Stimulated activated CD4-positive, alpha-beta T cell treated with anti-CD3 and anti-CD28 coated beads, Interleukin-2, amount 100 ng/mL, for 24 hours (primary cell): ENCODE results near the gene TRMT1L.
A peak's percentile ranks its signal among the peaks of the same experiment; 100 is the strongest.
"Not testable (repeated sequence)": the region's sequence is repeated elsewhere in the genome, so short reads cannot be mapped to it uniquely, and the experiment has no call there.

Experiments used
- DNase-seq, 2 donors: peaks; one replicate each; pipeline ENCODE4 v3.0.0-alpha.2; 2020

The TRMT1L gene

DNA sequence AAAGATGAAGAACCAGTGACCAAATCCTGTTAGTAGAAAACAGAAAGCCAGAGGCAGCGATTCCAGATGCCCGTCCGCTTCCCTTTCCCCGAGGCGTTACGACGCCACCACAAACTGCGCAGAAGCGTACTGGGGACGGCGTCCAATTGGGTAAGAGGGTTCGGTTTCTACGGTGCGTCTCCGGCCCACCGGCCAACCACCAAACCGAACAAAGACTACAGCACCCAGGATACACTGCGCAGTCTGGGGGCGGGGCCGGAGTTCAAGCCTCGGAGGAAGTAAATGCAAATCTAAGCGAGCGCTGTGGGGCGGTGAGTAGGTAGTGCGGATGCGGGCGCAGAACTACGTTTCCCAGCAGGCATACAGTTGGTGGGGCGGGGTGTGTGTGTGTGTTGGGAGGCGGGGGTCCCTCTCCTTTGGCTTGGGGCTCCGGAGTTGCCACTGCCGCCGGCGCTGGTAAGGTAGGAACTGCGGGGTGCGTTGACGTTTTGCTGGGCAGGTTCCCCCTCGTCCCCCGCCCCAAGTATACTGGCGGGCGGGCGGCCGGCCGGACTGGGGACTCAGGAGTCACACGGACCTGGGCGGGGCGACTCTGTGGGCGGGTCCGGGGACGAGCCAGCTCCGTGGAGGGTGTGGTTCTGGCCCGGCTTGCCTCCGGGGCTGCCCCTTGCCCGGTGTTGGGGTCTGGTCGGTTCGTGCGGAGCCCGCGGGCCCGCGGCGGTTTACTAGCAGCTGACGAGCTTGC is at the start of gene TRMT1L, which contains the start of gene SWT1:
Gene TRMT1L, minus strand, starts transcription at position 100 of the 745 bp plus-strand sequence. CDS start 241 bp downstream, outside the sequence.
Gene SWT1, plus strand, starts transcription at position 314 of the 745 bp plus-strand sequence. CDS start 3,675 bp downstream, outside the sequence.
- DNase-seq: peak; percentile 99

GRCh38 chr1:185200889-185201288 is 44.1 kb upstream of the TRMT1L start:
- DNase-seq: no peak

DNA sequence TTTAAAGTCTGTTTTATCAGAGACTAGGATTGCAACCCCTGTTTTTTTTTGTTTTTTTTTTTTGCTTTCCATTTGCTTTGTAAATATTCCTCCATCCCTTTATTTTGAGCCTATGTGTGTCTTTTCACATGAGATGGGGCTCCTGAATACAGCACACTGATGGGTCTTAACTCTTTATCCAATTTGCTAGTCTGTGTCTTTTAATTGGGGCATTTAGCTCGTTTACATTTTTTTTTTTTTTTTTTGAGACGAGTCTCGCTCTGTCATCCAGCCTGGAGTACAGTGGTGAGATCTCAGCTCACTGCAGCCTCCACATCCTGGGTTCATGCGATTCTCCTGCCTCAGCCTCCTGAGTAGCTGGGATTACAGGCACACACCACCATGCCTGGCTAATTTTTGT is 42.0 kb upstream of the TRMT1L start:
- DNase-seq: not testable (repeated sequence)

- no peak for DNase-seq
These were observed 37.0 kb upstream of the TRMT1L start for GRCh38 chr1:185193756-185194155.

- DNase-seq: peak; percentile 13 to 27
These were observed 13.6 kb upstream of the TRMT1L start for GRCh38 chr1:185170291-185170848.

DNA sequence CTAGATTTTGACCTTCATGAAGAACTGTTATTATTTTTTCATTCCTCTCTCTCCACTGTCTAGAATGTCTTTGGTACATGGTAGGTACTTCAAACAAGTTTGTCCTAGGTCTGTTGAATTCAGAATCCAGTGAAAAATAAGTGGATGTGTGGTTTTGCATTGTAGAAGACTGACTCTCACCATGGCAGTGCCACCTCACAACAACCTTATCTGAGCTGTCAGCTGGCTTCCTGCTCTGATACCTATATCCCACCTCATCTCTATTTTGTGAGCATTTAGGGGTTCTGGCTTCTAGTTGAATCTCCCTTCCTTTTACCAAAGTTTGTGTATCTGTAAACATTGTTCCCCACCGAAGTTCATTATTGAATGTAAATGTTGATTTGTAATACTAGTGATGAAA is 9.4 kb upstream of the TRMT1L start:
- DNase-seq: no peak

DNA sequence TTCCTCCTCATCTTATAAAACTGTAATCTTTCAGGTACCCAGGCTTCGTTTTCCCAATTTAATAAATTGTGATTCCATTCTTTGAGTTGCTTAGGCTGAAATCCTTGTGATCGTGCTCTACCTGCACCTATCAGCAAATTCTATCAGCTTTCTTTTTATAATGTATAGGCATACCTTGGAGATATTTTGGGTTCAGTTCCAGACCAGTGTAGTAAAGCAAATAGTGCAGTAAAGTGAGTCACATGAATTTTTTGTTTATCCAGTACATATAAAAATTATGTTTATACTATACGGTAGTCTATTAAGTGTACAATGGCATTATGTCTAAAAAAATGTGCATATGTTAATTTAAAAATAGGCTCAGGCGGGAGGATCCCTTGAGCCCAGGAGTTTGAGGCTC is 5.7 kb upstream of the TRMT1L start:
- DNase-seq: no peak

DNA sequence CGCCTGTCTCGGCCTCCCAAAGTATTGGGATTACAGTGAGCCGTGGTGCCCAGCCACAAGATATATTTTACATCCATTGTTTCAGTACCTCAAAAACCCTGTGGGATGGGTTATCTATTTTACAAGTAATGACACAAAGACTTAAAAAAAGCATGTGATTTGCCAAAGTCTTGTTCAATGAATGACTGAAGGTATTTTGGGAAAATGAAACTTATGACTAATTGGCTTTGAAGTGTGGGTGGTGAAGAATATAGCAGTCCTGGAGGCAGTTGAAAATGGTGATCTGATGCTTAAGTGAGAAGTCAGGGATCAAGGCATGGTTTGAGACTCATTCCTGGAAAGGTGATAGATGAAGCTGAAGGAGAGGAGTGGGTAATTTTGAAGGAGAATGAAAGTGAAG is 3.2 kb upstream of the TRMT1L start:
- DNase-seq: no peak

DNA sequence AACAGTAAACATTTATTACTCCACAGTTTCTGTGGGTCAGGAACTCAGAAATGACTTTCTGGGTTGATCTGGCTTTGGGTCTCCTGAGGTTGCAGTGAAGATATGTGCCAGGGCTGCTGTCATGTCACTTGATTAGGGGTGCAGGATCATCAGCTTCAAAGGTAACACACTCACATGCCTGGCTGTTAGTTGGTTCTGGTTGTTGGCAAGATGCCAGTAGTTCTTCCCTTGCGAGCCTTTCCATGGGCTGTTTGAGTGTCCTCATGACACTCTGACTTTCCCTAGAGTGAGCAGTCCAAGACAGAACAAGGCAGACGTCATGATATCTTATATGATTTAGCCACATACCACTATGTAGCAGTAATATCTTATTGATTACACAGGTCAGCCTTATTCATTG is 2.0 kb upstream of the TRMT1L start:
- DNase-seq: no peak

- no peak for DNase-seq
These were observed 1.1 kb upstream of the TRMT1L start for GRCh38 chr1:185157599-185158412.

GRCh38 chr1:185156288-185156853 is 382 bp downstream of the TRMT1L start:
- no peak for DNase-seq

DNA sequence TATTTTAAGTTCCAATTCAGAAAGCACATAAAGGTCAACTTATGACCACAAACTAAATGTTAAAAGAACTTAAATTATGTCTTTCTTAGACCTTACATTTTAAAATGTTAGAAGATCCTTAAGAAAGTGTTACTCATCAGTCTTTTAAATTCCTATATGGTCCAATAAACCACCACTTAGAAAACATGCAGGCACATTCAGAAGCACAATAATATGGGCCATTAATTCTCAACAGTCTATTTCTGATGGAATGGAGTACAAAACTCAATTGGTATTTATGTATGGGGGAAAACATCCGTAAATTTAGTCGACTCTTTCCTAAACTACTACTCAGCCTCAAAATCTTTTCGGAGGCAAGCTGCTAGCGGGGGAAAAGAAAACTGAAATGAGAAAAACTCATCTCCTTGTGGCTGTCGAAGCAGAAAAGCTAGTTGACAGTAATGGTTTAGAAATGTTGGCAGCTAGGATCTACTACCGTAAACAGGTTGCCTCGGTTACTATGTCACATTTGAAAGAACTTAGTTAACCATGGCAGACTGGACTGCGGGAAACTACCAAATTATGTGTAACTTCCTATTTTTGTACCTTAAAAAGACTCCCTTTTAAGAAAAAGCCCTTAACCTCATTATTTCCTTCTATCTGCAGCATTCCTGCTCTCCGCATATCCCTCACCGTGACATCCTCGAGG is 1.0 kb downstream of the TRMT1L start:
- no peak for DNase-seq

DNA sequence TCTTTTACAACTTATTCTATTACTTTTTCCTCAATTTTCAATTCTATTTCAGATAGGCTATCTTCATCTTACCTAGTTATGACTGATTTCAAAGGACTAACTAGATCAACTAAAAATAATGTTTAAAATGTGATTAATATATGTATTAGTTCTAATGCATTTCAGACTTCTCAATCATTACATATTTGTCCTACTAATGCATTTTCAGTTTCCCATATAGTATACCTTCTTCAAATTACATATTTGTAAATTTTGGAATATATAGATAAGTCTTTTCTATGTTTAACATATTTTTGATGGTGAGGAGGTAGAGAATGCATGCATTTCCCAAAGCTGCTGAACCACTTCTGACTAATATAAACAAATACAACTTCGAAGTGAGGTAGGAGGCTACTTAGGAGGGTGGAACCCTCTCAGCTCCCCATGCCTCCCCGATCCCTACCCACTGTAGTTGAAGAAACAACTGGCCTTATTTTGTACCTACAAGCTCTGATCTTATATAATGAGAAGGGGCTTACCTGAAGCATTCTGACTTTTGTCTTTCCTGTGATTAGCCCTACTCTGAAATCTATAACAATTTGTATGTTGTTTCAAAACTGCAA is 1.7 kb downstream of the TRMT1L start:
- DNase-seq: no peak

- no peak for DNase-seq
These were observed 4.5 kb downstream of the TRMT1L start for GRCh38 chr1:185152187-185152767.

GRCh38 chr1:185151215-185151614 is 5.5 kb downstream of the TRMT1L start:
- no peak for DNase-seq

- no peak for DNase-seq
These were observed 12.5 kb downstream of the TRMT1L start for GRCh38 chr1:185144233-185144632.

GRCh38 chr1:185139246-185139645 is 17.5 kb downstream of the TRMT1L start:
- no peak for DNase-seq

GRCh38 chr1:185137896-185138545 is 18.7 kb downstream of the TRMT1L start:
- DNase-seq: no peak

DNA sequence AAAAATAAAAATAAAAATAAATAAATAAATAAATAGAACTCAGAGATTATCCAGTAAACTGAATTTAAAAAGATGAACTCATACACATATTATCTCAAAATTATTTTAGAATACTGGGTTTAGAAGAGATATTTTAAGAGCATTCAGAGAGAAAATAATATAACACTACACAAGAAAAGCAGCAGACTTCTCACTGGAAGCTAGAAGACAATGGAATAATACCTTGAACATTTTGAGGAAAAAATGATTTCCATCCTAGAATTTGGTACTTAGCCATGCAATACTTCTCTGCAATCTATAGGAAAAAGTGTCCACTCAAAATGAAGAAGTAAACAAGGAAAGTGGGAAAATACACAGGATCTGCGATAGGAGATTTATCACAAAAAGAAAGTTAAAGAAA is 24.2 kb downstream of the TRMT1L start:
- DNase-seq: no peak

GRCh38 chr1:185129708-185130107 is 27.0 kb downstream of the TRMT1L start:
- DNase-seq: no peak

DNA sequence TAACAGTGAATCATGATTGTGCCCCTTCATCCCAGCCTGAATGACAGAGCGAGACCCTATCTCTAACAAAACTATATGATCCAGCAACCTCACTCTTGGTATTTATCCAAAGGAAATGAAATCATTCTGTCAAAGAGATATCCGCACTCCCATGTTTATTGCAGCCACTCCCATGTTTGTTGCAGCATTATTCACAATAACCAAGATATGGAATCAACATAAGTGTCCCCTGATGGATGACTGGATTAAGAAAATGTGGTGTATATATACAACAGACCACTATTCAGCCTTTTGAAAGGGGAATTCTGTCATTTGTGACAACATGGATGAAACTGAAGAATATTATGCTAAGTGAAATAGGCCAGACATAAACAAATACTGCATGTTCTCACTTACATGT is 44.4 kb downstream of the TRMT1L start:
- no peak for DNase-seq
